NCI-H2029 (cell line): Measurements from ENCODE around the gene TPSB2.

Experiments
- DNase-seq: peaks from one replicate; lab custom pipeline; 2025; lab: John Stamatoyannopoulos, UW

TPSB2 gene

GRCh38 chr16:1181404-1182315 is 48.3 kb downstream of the TPSB2 start:
- DNase-seq: no peak

GRCh38 chr16:1180549-1181403 is 49.2 kb downstream of the TPSB2 start:
- no peak for DNase-seq
